T-helper 2 cell treated with Interferon-gamma antibody and Interleukin-4, amounts not matched to agents 100 ng/mL and 5 ng/mL, for 36 hours (primary cell): ENCODE results near the gene MCHR1. TPM values are rescaled to one million over a fixed set of nuclear protein-coding genes. Genes with fewer than 3 reads are reported as not detected.
"Not testable (repeated sequence)": the region's sequence is repeated elsewhere in the genome, so short reads cannot be mapped to it uniquely, and the experiment has no call there.

Source experiments
- intact Hi-C: fragments of 100-400 bp; cut with micrococcal nuclease; formaldehyde crosslinking; loops from one replicate; pipeline ENCODE4 v1.15.1; 2023
- total RNA-seq: library from RNA; stranded (reverse); gene quantifications from 2 replicates; pipeline ENCODE4 v1.2.3, GENCODE V29; 2022

The MCHR1 gene
- total RNA-seq, 1 donor from 2014 or later: not detected

DNA sequence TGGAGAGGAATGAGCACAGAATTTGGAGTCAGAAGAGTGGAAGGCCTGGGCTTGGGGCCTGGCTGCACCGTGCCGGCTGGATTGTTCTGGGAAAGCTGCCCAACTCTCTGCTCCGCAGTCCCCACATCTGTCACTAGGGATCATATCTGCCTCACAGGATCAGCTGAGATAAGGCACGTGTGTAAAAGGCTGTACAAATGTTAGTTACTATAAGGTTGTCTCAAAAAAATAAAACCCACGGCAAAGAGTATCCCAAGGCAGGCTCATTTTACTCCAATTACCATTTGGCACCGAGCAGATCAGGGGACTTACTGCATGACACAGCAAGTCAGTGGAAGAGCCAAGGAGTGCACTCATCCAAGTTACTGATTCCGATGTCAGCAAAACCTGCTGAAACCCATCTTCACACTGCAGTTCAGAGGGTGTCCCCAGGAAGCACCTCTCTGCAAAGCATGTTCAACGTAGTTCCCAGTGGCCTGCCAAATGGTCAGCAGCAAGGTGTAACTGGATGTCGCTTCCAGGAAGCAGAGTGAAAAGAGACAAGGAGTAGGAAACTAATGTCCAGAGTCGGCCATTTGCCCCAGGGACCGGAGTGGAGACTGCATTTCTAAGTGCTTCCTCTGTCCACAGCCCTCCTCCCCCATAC lies 24.6 kb upstream of the MCHR1 start:
- intact Hi-C loops: no loop called here

GRCh38 chr22:40655941-40656340 lies 23.3 kb upstream of the MCHR1 start:
- intact Hi-C loops: not testable (repeated sequence)

GRCh38 chr22:40656651-40657050 lies 22.6 kb upstream of the MCHR1 start:
- intact Hi-C loops: not testable (repeated sequence)

DNA sequence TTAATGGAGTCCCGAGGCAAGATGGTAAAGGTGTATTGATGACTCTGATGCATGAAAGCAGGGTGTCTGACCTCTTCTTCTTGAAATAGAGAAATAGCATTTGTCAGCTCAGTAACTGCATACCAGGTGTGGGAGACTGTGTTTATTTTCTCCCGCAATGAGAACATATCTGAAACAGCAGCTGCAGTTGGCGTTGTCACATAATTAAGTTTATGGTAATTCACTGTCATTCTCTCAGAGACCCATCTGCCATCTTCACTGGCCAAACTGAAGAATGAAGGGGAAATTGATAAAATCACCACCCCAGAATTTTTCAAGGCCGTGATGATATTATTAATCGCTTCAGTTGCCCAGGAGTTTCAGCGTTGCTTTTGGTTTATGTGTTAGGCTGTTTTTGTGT lies 20.1 kb upstream of the MCHR1 start:
- intact Hi-C loops: no loop called here

DNA sequence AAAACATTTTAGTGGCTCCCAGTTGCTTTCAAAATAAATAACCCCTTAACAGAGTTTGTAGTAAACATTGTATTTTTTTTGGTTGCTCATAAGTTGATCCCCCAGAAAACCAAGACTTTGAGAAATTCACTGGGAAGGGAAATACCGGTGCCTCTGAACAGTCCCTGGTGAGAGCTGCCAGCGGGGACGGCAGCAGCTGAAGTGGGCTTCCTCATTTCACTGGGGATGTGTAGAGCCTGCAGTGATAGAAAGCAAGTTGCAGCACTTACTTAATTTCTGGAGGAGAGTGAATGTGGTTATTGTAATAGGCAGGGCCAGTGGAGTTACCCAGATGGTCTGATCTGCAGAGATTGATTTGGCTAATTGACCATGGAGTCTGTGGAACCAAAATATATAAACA lies 18.6 kb upstream of the MCHR1 start:
- intact Hi-C loops: no loop called here

DNA sequence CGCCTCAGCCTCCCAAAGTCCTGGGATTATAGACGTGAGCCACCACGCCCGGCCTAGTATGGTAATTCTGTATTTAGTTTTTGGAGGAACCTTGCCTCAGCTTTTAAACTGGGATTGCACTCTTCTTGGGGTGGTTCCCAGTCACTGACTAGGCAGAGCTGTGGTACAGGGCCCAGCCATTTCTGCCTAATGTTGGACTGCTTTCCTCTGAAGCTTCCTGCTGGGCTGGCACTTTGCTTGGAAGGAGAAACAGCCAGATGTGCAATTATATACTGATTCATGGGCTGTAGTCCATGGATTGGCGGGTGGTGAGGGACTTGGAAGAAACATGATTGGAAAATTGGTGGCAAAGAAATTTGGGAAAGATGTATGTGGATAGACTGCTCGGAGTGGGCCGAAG lies 17.6 kb upstream of the MCHR1 start:
- intact Hi-C loops: no loop called here

GRCh38 chr22:40665312-40665711 lies 14.0 kb upstream of the MCHR1 start:
- intact Hi-C loops: no loop called here

- intact Hi-C loops: no loop called here
Observed at GRCh38 chr22:40666151-40666848, 13.0 kb upstream of the MCHR1 start.

DNA sequence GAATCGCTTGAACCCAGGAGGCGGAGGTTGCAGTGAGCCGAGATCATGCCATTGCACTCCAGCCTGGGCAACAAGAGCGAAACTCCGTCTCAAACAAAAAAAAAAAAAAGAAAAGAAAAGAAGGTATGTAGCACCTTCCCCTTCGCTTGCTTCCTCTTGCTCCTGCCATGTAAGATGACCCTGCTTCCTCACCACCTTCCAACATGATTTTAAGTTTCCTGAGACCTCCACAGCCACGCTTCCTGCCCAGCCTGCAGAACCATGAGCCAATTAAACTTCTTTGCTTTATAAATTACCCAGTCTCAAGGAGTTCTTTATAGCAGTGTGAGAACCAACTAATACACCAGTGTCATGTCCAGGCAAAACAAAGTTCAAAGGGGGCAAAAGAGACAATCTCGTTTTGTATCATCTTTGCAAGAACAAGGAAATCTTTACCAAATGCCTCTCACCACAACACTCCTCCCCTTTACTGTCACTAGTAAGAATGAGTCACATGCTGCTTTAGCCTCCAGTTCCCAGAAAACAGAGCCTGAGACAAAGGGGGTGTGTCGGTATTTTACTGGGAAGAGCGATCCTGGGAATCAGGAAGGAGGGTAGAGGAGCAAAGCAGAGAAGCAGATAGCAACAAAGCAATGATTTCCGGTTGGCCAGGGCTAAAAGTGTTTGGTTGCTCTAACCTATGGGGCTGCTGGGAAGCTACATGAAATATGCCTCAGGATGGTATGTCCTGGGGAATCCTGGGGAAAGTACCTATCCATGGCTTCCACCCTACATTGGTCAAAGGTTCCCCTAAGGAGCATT lies 10.5 kb upstream of the MCHR1 start:
- intact Hi-C loops: no loop called here

- intact Hi-C loops: no loop called here
Observed at GRCh38 chr22:40670058-40670457, 9.2 kb upstream of the MCHR1 start.

GRCh38 chr22:40671369-40671768 lies 7.9 kb upstream of the MCHR1 start:
- intact Hi-C loops: no loop called here

GRCh38 chr22:40671796-40672360 lies 7.4 kb upstream of the MCHR1 start:
- intact Hi-C loops: no loop called here

DNA sequence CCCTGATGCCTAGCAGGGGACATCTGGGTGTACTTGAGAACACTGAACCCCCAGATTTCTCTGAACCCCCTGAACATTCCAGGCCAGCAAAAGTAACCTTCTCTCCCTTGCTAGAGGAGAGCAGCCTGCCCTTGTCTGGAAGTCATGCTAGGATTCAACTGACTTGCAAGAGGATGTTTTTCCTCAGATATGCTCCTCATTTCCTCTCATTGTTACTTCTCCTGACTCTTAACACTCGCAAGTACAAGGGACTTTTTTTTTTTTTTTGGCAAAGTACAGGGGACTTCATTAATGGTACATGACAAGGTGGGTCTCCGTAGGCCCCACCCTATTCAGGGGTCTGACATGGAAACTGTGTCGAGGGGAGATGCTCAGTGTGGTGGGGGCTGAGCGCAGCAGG lies 6.3 kb upstream of the MCHR1 start:
- intact Hi-C loops: no loop called here

GRCh38 chr22:40674274-40674673 lies 5.0 kb upstream of the MCHR1 start:
- intact Hi-C loops: no loop called here

DNA sequence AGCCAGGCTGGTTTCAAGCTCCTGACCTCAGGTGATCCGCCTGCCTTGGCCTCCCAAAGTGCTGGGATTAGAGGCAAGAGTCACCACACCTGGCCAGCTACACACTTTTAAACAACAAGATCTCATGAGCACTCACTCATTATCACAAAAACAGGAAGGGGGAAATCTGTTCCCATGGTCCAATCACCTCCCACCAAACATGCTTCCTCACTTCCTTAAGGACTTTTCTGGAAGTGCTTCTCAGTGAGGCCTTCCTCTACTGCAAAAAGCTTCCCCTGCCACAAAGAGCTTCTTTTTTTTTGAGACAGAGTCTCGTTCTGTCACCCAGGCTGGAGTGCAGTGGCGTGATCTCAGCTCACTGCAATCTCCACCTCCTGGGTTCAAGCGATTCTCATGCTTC lies 3.1 kb upstream of the MCHR1 start:
- intact Hi-C loops: not testable (repeated sequence)

- intact Hi-C loops: no loop called here
Observed at GRCh38 chr22:40676644-40677043, 2.6 kb upstream of the MCHR1 start.

DNA sequence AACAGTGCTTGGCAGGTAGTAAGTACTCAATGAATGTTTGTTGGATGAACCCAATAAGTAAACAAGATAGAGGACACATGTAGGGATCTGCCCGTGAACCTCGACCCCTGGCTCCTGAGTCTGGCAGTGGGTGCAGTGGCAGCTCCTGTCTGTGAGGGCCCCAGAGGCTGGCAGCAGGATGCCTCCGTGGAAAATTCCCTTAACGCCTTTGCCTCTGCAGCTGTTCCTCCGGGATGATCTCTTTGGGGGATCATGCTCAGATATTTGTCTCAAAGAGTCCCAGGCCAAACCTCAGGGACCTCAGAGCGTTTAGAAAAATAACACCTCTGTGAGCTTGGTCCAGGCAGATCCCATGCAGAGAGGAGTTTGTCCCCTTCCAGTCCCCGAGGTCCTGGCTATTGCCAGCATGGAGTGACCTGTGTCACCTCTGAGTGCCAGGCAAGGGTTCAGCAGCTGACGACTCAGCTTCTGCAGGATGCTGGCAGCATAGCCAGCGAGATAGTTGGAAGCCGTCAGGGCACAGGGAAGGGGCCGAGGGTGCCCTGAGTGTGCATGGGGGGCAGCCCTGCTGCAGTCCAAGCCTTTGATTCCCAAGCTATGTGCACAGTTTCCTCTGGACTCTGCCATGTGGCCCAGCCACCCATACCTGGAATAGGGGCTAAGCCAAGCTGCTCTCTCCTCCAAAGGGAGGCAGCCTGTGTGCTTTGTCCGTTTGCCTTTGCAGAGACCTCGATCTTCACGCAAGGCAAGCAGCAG lies 613 bp upstream of the MCHR1 start:
- intact Hi-C loops: no loop called here

- intact Hi-C loops: no loop called here
Observed at GRCh38 chr22:40679964-40680818, 907 bp downstream of the MCHR1 start.

GRCh38 chr22:40680819-40681183 lies 1.5 kb downstream of the MCHR1 start:
- intact Hi-C loops: no loop called here

- intact Hi-C loops: no loop called here
Observed at GRCh38 chr22:40681451-40681850, 2.2 kb downstream of the MCHR1 start.
